ENCODE results near the gene DNAH14. TPM values are rescaled to one million over a fixed set of nuclear protein-coding genes. Genes with fewer than 3 reads are reported as not detected.
"Not testable (repeated sequence)": the region's sequence is repeated elsewhere in the genome, so short reads cannot be mapped to it uniquely, and the experiment has no call there.

DNAH14 gene
- total and polyA plus RNA-seq, 2 donors (not counting 1 experiment from before 2014, with no cell fraction given) = not detected

DNA sequence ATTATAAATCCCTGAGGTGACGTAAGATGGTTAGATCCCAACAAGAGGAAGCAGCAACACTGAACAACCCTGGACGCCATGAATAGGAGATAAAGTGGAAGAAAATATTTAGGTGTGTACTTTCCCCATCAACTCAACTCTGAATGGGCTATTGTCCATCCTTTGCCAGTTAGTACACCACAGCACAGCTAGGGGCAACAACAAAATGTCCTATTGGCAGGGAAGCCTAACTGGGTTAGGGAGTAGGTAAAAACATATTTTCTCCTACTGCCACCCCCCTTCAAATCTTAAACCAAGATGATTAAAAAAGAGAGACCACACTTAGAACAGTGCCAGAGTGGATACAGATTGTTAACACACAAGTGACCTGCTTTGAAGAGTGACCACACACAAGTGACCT is 278.3 kb downstream of the DNAH14 start:
- no peak for TF ChIP-seq EZH2 (IDR thresholded peaks at IDR 0.05; ENCODE audit: borderline replicate concordance, insufficient read depth, low read depth, low read length, poor library complexity, severe bottlenecking)
- TF ChIP-seq, protein P1, sequence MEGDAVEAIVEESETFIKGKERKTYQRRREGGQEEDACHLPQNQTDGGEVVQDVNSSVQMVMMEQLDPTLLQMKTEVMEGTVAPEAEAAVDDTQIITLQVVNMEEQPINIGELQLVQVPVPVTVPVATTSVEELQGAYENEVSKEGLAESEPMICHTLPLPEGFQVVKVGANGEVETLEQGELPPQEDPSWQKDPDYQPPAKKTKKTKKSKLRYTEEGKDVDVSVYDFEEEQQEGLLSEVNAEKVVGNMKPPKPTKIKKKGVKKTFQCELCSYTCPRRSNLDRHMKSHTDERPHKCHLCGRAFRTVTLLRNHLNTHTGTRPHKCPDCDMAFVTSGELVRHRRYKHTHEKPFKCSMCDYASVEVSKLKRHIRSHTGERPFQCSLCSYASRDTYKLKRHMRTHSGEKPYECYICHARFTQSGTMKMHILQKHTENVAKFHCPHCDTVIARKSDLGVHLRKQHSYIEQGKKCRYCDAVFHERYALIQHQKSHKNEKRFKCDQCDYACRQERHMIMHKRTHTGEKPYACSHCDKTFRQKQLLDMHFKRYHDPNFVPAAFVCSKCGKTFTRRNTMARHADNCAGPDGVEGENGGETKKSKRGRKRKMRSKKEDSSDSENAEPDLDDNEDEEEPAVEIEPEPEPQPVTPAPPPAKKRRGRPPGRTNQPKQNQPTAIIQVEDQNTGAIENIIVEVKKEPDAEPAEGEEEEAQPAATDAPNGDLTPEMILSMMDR (IDR thresholded peaks at IDR 0.05) = no peak

DNA sequence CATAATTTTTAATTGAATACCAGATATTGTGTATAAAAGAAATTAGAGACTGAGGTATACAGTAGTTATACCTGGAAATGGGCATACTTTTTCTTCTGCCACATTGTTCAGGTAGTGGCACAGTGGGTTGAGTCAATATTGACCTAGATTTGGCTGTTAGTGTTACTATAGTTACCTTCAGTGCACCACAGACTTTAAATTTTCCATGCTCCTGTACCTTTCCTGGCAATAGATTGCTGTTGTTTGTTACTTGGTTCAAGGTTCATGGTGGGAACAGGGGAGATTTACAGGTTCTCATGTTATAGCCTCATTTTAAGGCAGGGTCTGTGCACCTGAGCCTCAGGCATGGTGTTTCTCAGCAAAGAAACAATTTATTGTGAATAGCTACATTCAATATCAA is 279.7 kb downstream of the DNAH14 start:
- Histone ChIP-seq H3K4me3 (ENCODE audit: control extremely low read depth in 1 of 5, extremely low read depth in 1 of 5, insufficient read depth in 1 of 5, low read depth in 2 of 5, low read length in 4 of 5) (no peak overlapping the region), H2AFZ (ENCODE audit: insufficient read depth, low read depth, low read length, poor library complexity, severe bottlenecking) (no peak overlapping the region), H3K27ac (ENCODE audit: low read length in 2 of 2) (no peak overlapping the region), H3K36me3 (replicated peaks in 1 of 2; ENCODE audit: control extremely low read depth in 1 of 2, control insufficient read depth in 1 of 2, extremely low read depth in 1 of 2, insufficient read depth in 2 of 2, low read length in 1 of 2) (no peaks in the 10 kb centered on the region), H4K20me1 (ENCODE audit: control insufficient read depth, insufficient read depth, low read length, poor library complexity, severe bottlenecking) (no peaks in the 10 kb centered on the region), H3K4me1 (ENCODE audit: control insufficient read depth in 2 of 2, insufficient read depth in 2 of 2, low read length in 2 of 2) (no peaks in the 10 kb centered on the region), H3K79me2 (ENCODE audit: control insufficient read depth, insufficient read depth, low read length) (no peaks in the 10 kb centered on the region), H3K9ac (ENCODE audit: low read length) (no peak overlapping the region), H3K27me3 (replicated peaks in 1 of 4; ENCODE audit: control extremely low read depth in 1 of 4, control insufficient read depth in 3 of 4, insufficient read depth in 4 of 4, low read length in 3 of 4) (no peaks in the 10 kb centered on the region), H3K9me3 (ENCODE audit: control extremely low read depth in 1 of 3, control insufficient read depth in 2 of 3, insufficient read depth in 1 of 3, low read length in 2 of 3) (peaks cover 3 to 7% (median 7%) of the 10 kb centered on the region in 3 donors), H3K4me2 (replicated peaks; ENCODE audit: low read depth, low read length, poor library complexity, severe bottlenecking) (no peak overlapping the region)
- peaks cover 2% of the 10 kb centered on the region for H3K9me3 Mint-ChIP-seq (ENCODE audit: insufficient read depth)
- DNase-seq (no peak), ATAC-seq (ENCODE audit: low read depth) (no peak)
- no peaks in the 10 kb centered on the region for H3K4me1 Mint-ChIP-seq
- H3K27ac Mint-ChIP-seq = no peak overlapping the region
- TF ChIP-seq, protein P1 (IDR thresholded peaks at IDR 0.05) = no peak
- no peak for TF ChIP-seq EZH2 (IDR thresholded peaks at IDR 0.05; ENCODE audit: borderline replicate concordance, insufficient read depth, low read depth, low read length, poor library complexity, severe bottlenecking)
- H3K4me3 Mint-ChIP-seq = no peak overlapping the region
- H3K27me3 Mint-ChIP-seq = peaks cover 23% of the 10 kb centered on the region
- intact Hi-C loops (cut with micrococcal nuclease) = no loop called here
- CTCF ChIA-PET = no interaction called here
- POLR2A ChIA-PET = no interaction called here

More for the DNA sequence above, 278.3 kb downstream of the DNAH14 start:
- WGBS (ENCODE audit: insufficient coverage) = no CpG with 5 or more reads among the region's 2 CpGs
- Histone ChIP-seq H3K9me3 (ENCODE audit: control extremely low read depth in 1 of 3, control insufficient read depth in 2 of 3, insufficient read depth in 1 of 3, low read length in 2 of 3) (peaks cover 3 to 7% (median 7%) of the 10 kb centered on the region in 3 donors), H4K20me1 (ENCODE audit: control insufficient read depth, insufficient read depth, low read length, poor library complexity, severe bottlenecking) (no peaks in the 10 kb centered on the region), H3K4me3 (ENCODE audit: control extremely low read depth in 1 of 5, extremely low read depth in 1 of 5, insufficient read depth in 1 of 5, low read depth in 2 of 5, low read length in 4 of 5) (no peak overlapping the region), H3K27ac (ENCODE audit: low read length in 2 of 2) (no peak overlapping the region), H3K79me2 (ENCODE audit: control insufficient read depth, insufficient read depth, low read length) (no peaks in the 10 kb centered on the region), H3K27me3 (replicated peaks in 1 of 4; ENCODE audit: control extremely low read depth in 1 of 4, control insufficient read depth in 3 of 4, insufficient read depth in 4 of 4, low read length in 3 of 4) (no peaks in the 10 kb centered on the region), H2AFZ (ENCODE audit: insufficient read depth, low read depth, low read length, poor library complexity, severe bottlenecking) (no peak overlapping the region), H3K9ac (ENCODE audit: low read length) (no peak overlapping the region), H3K36me3 (replicated peaks in 1 of 2; ENCODE audit: control extremely low read depth in 1 of 2, control insufficient read depth in 1 of 2, extremely low read depth in 1 of 2, insufficient read depth in 2 of 2, low read length in 1 of 2) (no peaks in the 10 kb centered on the region), H3K4me2 (replicated peaks; ENCODE audit: low read depth, low read length, poor library complexity, severe bottlenecking) (no peak overlapping the region), H3K4me1 (ENCODE audit: control insufficient read depth in 2 of 2, insufficient read depth in 2 of 2, low read length in 2 of 2) (no peaks in the 10 kb centered on the region)
- Mint-ChIP-seq H3K4me3 (no peak overlapping the region), H3K9me3 (ENCODE audit: insufficient read depth) (peaks cover 2% of the 10 kb centered on the region), H3K27ac (no peak overlapping the region), H3K27me3 (peaks cover 23% of the 10 kb centered on the region), H3K4me1 (no peaks in the 10 kb centered on the region)
- ChIA-PET CTCF (no interaction called here), POLR2A (no interaction called here)
- no peak for ATAC-seq (ENCODE audit: low read depth)
- intact Hi-C loops (cut with micrococcal nuclease) = no loop called here
- DNase-seq = no peak

DNA sequence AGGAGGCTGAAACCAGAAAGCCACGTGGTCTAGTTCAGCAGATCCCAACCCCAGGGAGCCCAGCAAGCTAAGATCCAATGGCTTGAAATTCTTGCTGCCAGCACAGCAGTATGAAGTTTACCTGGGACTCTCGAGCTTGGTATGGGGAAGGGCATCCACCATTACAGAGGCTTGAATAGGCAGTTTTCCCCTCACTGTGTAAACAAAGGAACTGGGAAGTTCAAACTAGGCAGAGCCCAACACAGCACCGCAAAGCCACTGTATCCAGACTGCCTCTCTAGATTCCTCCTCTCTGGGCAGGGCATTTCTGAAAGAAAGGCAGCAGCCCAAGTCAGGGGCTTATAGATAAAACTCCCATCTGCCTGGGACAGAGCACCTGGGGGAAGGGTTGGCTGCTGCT is 280.7 kb downstream of the DNAH14 start:
- H3K27me3 Mint-ChIP-seq = peaks cover 17% of the 10 kb centered on the region
- H3K27ac ChIP-seq (ENCODE audit: low read length in 2 of 2); H3K79me2 ChIP-seq (ENCODE audit: control insufficient read depth, insufficient read depth, low read length); H3K9me3 ChIP-seq (ENCODE audit: control extremely low read depth in 1 of 3, control insufficient read depth in 2 of 3, insufficient read depth in 1 of 3, low read length in 2 of 3); POLR2A ChIA-PET; H3K9me3 Mint-ChIP-seq (ENCODE audit: insufficient read depth); H3K4me1 Mint-ChIP-seq; DNase-seq; H3K9ac ChIP-seq (ENCODE audit: low read length); H3K36me3 ChIP-seq (replicated peaks in 1 of 2; ENCODE audit: control extremely low read depth in 1 of 2, control insufficient read depth in 1 of 2, extremely low read depth in 1 of 2, insufficient read depth in 2 of 2, low read length in 1 of 2); H3K4me3 ChIP-seq (ENCODE audit: control extremely low read depth in 1 of 5, extremely low read depth in 1 of 5, insufficient read depth in 1 of 5, low read depth in 2 of 5, low read length in 4 of 5); H3K4me1 ChIP-seq (ENCODE audit: control insufficient read depth in 2 of 2, insufficient read depth in 2 of 2, low read length in 2 of 2); H2AFZ ChIP-seq (ENCODE audit: insufficient read depth, low read depth, low read length, poor library complexity, severe bottlenecking); H3K27ac Mint-ChIP-seq; H3K4me2 ChIP-seq (replicated peaks; ENCODE audit: low read depth, low read length, poor library complexity, severe bottlenecking); CTCF ChIA-PET; ATAC-seq (ENCODE audit: low read depth); H4K20me1 ChIP-seq (ENCODE audit: control insufficient read depth, insufficient read depth, low read length, poor library complexity, severe bottlenecking); H3K27me3 ChIP-seq (replicated peaks in 1 of 4; ENCODE audit: control extremely low read depth in 1 of 4, control insufficient read depth in 3 of 4, insufficient read depth in 4 of 4, low read length in 3 of 4); intact Hi-C loops (cut with micrococcal nuclease); H3K4me3 Mint-ChIP-seq: not testable (repeated sequence)
- 77% methylated on average over 3 of the region's 3 CpGs for WGBS (ENCODE audit: insufficient coverage)

Measured in B cell (primary cell).